NCI-H1930 (cell line): ENCODE data around the gene FZD7.

Experiments used
- DNase-seq, 2 experiments: peaks; one replicate each; lab custom pipeline; 2025; lab: John Stamatoyannopoulos, UW

FZD7 gene

GRCh38 chr2:202033317-202034248, at the start of gene FZD7:
FZD7 (plus strand) TSS chr2:202033855; CDS start chr2:202034648, 793 bp downstream.
- peak; percentile 80 to 86 for DNase-seq

- no peak for DNase-seq
Measured at GRCh38 chr2:201984333-201984732, 49.3 kb upstream of the FZD7 start.

GRCh38 chr2:201984800-201985525, 48.7 kb upstream of the FZD7 start:
- no peak for DNase-seq

DNA sequence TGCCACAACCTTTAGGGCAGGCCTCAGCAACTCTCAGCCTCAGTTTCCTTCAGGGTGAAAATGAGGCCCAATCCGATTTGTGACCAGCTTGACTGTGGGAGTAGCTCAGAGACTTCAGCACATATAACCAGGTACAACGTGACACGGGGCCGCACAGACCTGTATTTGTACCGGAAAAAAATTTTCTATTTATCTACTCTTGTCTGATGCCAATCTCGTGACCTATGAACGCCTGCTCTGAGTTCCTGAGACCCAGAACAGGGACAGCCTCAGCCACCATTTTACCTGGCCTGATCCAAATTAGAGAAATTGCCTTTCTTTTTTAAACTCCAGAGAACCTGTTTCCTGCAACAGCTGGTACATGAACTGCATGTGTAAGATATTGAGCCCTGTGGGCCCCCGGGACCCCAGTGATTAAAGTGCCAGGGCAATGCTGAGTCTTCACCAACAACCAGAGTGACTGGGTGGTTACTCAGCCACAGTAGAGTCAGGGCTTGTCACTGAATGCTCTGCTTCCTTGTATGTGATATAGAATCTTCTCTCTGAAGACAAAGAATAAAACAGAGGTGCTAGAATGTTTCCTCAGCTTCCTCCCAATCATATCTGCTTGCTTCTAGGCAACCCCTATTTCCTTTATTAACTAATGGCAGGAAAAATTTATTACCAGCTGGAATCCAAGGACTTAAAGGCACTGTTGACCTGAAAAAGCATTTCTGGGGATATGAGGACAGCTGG, 47.8 kb upstream of the FZD7 start:
- no peak for DNase-seq

GRCh38 chr2:201986463-201986735, 47.3 kb upstream of the FZD7 start:
- DNase-seq, result no peak

DNA sequence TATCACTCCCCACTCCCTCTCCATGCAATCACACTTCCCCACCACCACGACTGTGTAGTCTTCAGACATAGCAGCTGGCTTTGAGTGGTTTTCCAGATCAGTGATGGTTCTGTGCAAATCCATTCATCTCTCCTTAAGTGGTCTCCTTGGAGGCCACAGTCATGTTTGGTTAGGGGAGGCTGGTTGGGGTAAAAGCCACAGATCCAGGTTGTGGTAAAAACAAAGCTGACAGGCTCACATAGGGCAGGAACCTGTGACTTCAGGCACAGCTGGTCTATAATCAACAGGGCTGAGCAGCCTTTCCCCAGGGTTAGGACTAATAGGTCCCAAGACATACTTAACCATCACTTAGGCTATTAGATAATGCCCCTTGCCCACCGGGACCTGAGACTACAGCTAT, 46.2 kb upstream of the FZD7 start:
- no peak for DNase-seq

DNA sequence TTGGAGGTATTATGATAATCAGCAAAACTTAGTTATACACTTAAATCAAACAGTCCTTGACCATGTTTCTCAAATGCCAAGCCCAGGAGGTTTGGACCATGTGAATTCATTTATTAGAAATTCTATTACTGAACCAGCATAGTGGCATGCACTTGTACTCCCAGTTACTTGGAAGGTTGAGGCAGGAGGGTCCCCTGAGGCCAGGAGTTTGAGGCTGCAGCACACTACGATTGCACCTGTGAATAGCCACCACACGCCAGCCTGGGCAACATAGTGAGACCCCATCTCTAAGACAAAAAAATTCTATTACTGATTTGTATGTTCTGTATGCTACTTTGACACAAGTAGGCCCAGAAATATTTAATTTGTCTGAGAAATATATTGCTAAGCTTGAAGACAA, 43.6 kb upstream of the FZD7 start:
- DNase-seq, result no peak

- no peak for DNase-seq
Measured at GRCh38 chr2:201992960-201993359, 40.7 kb upstream of the FZD7 start.

DNA sequence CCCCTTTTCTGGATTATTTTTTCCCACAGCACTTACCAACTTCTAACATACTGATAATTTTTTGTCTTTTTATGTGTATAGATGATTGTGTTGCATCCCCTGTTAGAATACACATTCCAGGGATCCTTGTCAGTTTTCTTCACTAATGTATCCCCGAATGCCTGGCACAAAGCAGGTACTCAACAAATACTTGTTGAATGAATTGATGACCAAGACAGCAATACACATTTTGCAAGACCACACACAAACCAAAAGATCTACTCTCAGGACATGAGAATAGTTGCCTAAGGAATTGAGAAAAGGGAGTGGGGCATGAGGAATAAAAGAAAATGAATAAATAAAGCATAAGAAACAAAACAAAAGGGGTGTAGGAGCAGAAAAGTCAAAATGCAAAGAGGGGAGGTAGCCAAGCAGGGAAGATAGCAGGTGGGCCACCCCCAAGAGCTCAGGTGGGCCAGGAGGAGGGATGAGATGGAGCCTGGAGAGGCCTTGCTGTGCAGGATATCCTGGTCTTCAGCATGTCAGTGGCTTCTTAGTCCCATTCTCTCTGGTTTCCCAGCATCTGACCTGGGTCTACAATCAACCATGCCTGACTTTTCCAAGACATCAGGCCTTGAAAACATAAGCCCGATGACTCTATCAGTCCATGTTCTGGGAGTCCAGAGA, 38.5 kb upstream of the FZD7 start:
- no peak for DNase-seq

DNA sequence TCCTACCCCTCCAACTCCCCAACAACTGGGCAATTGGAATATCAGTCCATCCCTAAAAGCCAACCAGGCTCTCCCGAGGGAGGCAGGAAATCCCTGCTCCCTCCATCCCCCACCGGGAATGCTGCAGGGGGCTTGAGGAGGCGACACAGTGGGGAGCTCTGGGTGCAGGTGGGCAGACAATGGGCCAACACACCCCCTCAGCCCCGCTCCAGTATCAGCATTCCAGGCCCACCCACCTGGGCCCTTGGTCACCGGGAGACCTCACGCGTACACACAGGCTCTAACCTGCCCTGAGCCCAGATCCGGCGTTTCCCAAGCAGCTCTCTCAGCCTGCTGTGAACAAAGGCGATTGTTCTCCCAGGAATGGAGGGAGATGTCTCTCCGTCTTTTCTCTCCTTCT, 37.6 kb upstream of the FZD7 start:
- DNase-seq, result no peak

- no peak for DNase-seq
Measured at GRCh38 chr2:201996679-201997314, 36.9 kb upstream of the FZD7 start.

DNA sequence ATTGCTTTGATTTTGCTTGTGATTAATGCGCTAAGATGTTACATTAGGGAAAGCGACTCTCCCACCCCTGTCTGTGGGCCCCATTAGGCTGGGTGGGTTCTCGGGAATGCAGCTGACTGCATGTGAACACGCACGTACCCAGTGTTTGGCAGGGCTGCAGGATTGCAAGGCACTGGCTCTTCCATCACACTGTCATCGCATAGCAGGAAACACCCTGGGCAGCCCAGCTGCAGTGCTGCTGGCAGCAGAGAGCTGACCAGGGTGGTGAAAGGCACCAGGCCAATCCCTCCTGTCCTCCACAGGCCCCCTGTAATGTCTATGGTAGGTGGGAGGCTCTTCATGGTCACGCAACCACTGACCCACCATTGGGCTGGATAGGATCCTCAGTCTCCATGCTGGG, 34.4 kb upstream of the FZD7 start:
- DNase-seq, result no peak

- DNase-seq, result no peak
Measured at GRCh38 chr2:202001826-202002225, 31.8 kb upstream of the FZD7 start.

DNA sequence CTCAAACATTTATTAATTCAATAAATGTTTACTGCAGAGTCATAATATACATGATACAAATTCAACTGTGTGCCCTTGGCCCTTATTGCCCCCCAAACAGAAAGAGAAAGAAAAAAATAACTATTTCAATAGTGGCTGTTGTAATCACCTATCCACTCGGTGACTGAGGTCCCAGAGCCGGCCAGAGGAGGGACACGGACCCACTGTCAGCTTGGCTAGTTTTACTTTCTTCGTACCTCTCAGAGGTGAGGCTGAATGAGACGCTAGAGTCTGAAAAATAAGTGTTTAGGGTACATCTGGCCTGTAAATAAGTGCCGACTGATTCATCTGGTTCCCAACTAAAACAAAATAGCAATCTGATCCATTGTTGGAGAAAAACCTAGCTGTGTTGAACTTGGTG, 31.3 kb upstream of the FZD7 start:
- no peak for DNase-seq

DNA sequence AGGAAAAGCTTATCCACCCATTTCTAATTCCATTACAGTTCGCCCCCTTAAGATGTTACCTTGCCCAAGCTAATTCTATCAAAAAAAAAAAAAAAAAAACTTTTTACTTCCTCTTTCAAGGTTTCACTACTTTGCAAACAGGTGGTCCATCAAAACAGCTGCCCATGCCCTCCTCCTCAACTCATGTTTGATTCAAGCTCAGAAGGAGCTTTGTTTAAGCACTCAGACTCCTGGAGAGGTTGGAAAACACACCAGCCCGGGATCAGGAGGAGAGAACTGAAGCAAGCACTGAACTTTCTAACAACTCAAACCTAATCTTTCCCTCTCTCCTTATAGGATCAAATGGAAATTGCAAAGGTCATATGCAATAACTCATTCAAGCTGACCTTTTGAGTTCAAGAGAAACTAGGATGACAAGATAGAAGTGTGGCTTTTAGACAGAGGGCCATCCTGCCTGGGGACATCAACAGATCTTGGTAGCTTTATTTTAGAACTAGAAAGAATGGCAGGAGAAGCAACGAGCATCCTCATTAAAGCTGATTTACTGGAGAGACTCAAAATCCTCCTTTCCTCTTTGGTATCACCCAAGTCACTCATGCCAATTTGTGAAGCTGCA, 28.3 kb upstream of the FZD7 start:
- no peak for DNase-seq

GRCh38 chr2:202006301-202006700, 27.4 kb upstream of the FZD7 start:
- no peak for DNase-seq

DNA sequence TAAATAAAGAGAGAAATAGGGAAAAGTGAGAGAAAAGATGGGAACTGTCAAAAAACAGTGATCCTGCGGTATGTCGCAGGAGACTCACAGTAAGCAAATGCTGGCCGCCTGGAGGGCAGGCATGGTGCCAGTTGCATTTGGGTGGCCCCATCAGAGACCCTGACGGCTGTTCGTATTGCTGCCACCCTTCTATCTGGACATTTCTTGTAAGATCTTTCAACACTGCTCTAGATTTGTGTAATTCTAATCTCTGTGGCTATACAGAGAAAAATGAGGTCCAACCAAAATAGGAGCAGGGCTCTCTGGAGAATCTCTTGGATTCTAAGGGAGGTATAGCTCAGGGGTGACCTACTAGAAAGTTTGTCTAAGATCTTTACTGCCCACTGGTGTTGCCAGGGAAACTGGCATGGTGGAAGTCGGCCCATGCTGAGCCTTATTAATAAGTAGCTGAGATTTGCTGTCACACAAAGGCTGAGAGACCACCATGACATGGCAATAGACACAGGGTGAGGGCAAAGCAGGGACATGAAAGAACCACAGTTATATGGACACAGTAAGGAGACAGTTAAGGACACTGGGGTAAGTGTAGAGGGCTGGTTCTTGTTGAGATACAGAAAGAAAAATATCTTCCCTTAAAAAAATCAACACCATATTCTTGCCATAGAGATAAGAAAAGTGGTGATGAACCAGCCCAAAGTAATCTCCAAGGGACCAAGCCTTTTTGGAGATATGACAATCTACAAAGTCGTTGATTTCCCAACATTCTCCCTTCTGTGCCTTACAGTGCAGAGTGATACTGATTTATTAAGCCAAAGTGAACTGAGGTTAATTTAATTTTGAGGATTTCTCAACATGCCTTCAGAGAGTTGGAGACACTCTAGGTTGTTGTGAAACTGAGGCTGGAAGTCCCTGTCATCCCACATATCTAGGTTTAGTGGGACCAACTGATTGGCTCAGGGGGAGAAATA, 26.4 kb upstream of the FZD7 start:
- DNase-seq, result no peak

DNA sequence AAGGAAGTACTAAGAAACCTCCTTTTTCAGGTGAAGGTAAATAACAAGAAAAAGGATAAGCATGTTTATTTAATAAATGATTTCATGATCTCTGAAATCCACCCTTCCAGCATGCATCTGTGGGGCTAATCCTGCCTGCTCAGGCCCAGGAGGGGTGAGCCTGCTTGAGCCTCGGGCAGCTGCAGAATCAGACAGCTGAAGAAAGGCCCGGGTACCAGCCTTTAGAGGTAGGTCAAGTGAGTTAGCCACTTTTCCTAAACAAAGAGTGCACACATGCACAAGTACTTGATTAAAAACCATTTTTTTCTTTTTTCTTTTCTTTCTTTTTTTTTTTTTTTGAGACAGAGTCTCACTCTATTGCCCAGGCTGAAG, 25.7 kb upstream of the FZD7 start:
- DNase-seq, result no peak

DNA sequence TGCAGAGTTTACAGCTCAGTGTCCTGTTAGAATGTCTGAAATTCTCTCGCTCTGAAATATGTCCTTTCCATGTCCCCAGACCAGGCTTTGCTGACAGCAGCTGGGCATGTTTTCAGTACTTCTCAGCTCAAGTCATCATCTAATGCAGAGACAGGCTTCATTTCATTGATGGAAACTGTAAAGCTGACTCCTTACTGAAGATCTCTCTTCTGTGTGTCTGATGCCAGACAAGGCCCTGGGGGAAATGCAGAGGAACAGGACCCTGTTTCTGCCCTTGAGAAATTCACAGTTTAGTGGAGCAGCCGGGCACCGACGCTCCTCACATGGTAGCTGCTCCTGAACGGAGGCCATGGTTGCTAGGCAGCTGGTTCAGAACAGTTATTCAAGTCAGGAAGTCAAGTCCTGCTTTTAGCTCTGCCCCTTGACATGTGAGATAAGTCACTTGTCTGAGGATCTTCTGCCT, 24.6 kb upstream of the FZD7 start:
- DNase-seq, result no peak

GRCh38 chr2:202009581-202009980, 24.1 kb upstream of the FZD7 start:
- DNase-seq, result no peak
